Activated T-cell treated with anti-CD3 and anti-CD28 coated beads for 24 hours (primary cell): ENCODE measurements around the gene ELOB.

ENCODE experiments used
- DNase-seq: peaks from one replicate; pipeline ENCODE4 v3.0.0-alpha.2; 2020; ENCODE audit warnings: low read depth

Gene ELOB

GRCh38 chr16:2777231-2777902, at the start of gene ELOB:
ELOB (minus strand) TSS chr16:2777280; CDS start chr16:2777239, 41 bp downstream.
- peak; percentile 86 for DNase-seq

- no peak for DNase-seq
Observed at GRCh38 chr16:2825906-2826305, 48.8 kb upstream of the ELOB start.

- no peak for DNase-seq
Observed at GRCh38 chr16:2825049-2825742, 48.1 kb upstream of the ELOB start.

- DNase-seq: no peak
Observed at GRCh38 chr16:2824626-2825025, 47.5 kb upstream of the ELOB start.

- DNase-seq: no peak
Observed at GRCh38 chr16:2822496-2822895, 45.4 kb upstream of the ELOB start.

- DNase-seq: no peak
Observed at GRCh38 chr16:2822158-2822495, 45.0 kb upstream of the ELOB start.

- DNase-seq: no peak
Observed at GRCh38 chr16:2821487-2822157, 44.5 kb upstream of the ELOB start.

DNA sequence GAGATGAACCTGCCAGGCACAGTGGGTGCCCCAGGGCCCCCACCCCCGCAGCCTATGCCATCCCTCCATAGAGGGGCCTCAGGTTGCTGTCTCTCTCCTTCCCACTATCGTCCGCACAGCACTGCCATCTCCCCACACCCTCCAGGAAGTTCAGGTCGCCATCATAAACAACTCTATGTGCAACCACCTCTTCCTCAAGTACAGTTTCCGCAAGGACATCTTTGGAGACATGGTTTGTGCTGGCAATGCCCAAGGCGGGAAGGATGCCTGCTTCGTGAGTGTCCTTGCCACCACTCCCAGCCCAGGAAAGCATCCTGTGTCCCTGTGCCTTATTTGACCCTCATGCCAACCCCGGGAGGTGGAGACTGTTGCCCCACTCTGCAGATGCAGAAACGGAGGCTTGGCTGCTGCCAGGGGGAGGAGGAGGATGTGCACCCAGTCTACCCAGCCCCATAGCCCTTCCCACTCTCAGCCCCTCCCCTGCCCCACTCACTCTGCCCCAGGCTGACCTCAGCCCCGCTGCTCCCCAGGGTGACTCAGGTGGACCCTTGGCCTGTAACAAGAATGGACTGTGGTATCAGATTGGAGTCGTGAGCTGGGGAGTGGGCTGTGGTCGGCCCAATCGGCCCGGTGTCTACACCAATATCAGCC, 43.9 kb upstream of the ELOB start:
- DNase-seq: no peak

DNA sequence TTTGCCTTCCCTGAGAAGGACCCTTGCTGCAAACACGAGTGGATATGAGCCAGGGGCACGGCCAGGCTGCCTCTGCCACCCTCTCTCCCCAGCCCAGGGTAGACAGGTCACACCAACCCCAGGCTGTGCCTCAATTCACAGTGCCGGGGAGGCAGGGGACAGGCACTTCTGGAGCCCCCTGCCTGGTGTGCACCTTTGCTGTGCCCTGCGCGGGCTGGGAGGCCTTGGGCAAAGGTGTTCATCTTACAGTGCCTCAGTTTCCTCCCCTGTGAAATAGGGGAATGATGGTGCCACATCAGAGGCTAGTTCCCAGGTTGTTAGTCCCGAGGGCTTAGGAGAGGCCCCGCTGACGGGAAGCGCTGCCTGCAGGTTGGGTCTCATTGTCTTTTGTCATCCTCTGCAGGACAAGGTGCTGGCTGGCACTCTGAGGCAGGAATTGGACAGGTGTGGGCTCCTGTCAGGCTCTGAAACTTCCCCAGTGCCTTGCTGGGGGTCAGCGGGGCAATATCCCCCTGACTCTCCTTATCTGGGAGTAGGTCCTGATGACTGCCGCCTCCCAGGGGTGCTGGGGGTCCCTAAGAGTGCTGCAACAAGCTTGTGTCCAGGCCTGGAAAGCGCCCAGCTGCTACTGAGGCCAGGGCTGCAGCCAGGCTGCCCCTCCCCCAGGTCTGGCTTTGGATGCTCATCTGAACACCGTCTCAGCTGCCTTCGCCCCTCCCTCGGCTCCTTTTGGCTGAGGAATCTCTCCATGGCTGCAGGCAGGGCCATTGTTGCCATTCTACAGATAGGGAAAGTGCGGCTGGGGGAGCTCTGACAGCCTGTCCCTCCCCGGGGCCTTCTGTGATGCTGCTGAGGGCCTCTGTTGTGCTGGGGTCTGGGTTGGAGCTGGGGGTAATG, 43.1 kb upstream of the ELOB start:
- DNase-seq: no peak

GRCh38 chr16:2819179-2819938, 42.3 kb upstream of the ELOB start:
- DNase-seq: no peak

- DNase-seq: no peak
Observed at GRCh38 chr16:2818272-2818876, 41.3 kb upstream of the ELOB start.

GRCh38 chr16:2817340-2818271, 40.5 kb upstream of the ELOB start:
- DNase-seq: no peak

GRCh38 chr16:2816751-2817339, 39.8 kb upstream of the ELOB start, which contains the start of gene PRSS21:
PRSS21 (plus strand) TSS chr16:2817237; CDS start chr16:2817269, 32 bp downstream.
- no peak for DNase-seq

DNA sequence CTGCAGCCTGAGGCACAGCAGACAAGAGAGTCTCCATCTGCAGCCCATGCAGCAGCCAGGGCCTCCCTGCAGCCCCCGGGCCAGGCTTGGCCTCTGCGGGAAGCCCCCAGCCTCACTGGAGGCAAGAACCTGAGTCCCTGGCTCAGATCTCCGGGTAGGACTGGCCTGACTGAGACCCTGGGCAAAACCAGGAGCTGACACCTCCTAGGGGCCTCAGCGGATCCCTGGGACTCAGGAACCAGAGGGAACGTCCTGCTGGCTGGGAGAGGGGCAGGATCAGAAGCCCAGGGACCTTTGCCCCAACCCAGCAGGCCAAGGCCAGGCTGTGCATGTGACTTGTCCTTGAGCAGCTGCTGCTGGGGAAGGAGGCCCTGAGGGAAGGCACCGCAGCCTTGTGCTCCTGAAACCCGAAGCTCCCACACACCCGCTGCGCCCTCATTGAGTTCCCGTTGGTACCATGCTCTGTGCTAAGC, 38.3 kb upstream of the ELOB start:
- no peak for DNase-seq

- no peak for DNase-seq
Observed at GRCh38 chr16:2814551-2815298, 37.6 kb upstream of the ELOB start.

DNA sequence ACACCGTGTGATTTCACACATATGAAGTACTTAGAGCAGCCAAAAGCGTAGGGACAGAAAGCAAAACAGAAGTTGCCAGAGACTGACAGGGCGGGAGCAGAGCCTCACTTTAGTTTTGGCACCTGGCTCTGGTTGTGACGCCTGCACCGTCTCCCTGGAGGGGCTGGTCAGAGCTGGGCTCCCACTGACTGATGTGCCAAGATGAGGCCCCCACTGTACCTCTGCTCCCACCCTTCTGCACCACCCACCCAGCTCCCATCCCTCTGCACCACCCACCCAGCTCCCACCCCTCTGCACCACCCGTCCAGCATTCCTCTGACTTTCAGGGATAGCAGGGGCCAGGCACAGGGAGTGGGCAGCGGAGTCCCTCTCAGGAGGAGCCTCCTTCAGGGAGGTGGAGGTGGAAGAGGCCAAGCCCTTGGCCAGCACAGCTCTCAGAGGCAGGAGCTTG, 36.7 kb upstream of the ELOB start:
- DNase-seq: no peak

DNA sequence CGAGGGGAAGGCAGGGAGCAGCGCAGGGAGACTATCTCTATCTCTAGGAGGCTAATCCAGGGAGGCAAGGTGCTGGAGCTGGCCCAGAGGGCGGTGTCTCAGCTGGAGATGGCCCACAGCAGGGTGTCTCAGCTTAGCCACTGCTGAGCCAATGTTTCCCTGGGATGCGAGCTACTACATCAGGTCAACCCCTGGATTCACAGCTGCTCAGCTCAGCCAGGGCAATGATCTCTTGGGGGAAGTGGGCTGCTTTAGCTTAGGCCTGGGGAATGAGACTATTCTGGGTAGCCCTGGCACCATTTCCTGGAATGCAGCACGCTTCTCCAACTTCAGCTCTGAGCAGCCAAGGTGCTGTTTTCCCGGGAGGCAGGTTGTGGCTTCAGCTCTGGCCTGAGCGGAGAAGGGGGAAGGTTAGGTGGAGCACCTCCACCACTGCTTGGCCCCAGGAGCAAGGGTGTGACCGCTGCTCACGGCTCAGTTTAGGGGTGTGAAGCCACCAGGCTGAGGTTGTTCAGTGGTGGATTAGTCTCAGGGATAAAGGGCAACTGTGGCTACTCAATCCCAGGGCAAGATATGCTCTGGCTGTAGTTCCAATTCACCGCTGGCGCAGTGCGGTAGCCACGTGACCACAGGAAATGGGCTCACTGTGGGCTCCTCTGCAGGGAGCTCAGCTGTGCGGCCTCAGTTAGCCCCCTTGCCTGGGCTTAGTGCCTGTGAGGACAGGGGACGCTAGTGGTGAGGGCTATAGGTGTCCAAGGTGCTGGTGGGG, 34.8 kb upstream of the ELOB start:
- DNase-seq: no peak
